Measurements from ENCODE around the gene OR2A5. TPM values are rescaled to one million over a fixed set of nuclear protein-coding genes. Genes with fewer than 3 reads are reported as not detected.

Gene OR2A5
- total and polyA plus RNA-seq, 2 of the 4 experiments (the other 2 are of a cell fraction): not detected

DNA sequence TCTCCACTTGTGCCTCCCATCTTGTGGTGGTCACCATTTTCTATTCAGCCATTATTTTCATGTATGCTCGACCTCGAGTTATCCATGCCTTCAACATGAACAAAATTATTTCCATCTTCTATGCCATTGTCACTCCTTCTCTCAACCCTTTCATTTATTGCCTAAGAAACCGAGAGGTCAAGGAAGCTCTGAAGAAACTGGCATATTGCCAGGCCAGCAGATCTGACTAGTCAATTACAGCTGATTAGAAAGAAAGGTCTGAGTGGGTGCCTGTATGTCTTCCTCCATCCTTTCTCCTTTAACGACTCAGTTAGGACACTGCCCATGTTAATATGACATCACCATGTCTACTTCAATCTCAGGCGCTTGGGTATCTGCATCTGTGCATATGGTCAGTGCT, 44.0 kb upstream of the OR2A5 start:
- no TSS peak for BruUV-seq (replicated peaks)
- Histone ChIP-seq H3K9me1 (ENCODE audit: insufficient read depth, low read length) (no peaks in the 10 kb centered on the region), H3K4me1 (ENCODE audit: control insufficient read depth, insufficient read depth, low read length) (no peaks in the 10 kb centered on the region), H2AK9ac (replicated peaks; ENCODE audit: low read depth, low read length, poor library complexity) (no peak overlapping the region), H3K4me2 (ENCODE audit: low read depth, low read length) (no peak overlapping the region), H3K9ac (ENCODE audit: low read depth, low read length) (no peak overlapping the region), H3K36me3 (ENCODE audit: control insufficient read depth, insufficient read depth, low read length) (no peaks in the 10 kb centered on the region), H3K14ac (replicated peaks; ENCODE audit: low read depth, low read length) (no peak overlapping the region), H2AK5ac (ENCODE audit: low read depth, low read length) (no peak overlapping the region), H4K8ac (ENCODE audit: low read depth in 2 of 2, low read length in 2 of 2) (no peak overlapping the region), H2AFZ (replicated peaks; ENCODE audit: low read length, poor library complexity) (no peak overlapping the region), H3K18ac (ENCODE audit: low read depth, low read length) (no peak overlapping the region), H3K79me1 (ENCODE audit: low read depth in 1 of 2, low read length in 2 of 2) (no peaks in the 10 kb centered on the region), H3K4ac (ENCODE audit: low read depth, low read length) (no peak overlapping the region), H4K20me1 (ENCODE audit: insufficient read depth, low read length) (no peaks in the 10 kb centered on the region), H3K9me3 (ENCODE audit: control insufficient read depth, insufficient read depth, low read length) (no peaks in the 10 kb centered on the region; the same call in 1 of the 2 replicates), H2BK20ac (ENCODE audit: low read depth, low read length) (no peak overlapping the region), H4K91ac (ENCODE audit: insufficient read depth, low read depth, low read length) (no peak overlapping the region), H2BK5ac (ENCODE audit: low read depth, low read length, poor library complexity, severe bottlenecking) (no peak overlapping the region), H2BK15ac (ENCODE audit: low read depth, low read length) (no peak overlapping the region), H3K23ac (ENCODE audit: low read depth, low read length) (no peak overlapping the region), H4K5ac (ENCODE audit: low read depth, low read length) (no peak overlapping the region), H3K56ac (ENCODE audit: extremely low read depth, insufficient read depth, low read length) (no peak overlapping the region), H3K4me3 (ENCODE audit: insufficient read depth, low read depth, low read length) (no peak overlapping the region), H3K27me3 (ENCODE audit: control insufficient read depth, insufficient read depth, low read length) (no peaks in the 10 kb centered on the region), H3K27ac (ENCODE audit: insufficient read depth, low read length) (no peak overlapping the region), H2BK120ac (ENCODE audit: low read depth, low read length) (no peak overlapping the region)
- CTCF ChIA-PET: no interaction called here
- TF ChIP-seq FOS (IDR thresholded peaks at IDR 0.05; ENCODE audit: low read depth, low read length) (no peak), POLR2A (IDR thresholded peaks at IDR 0.05; ENCODE audit: low read depth, low read length) (no peak), CHD1 (IDR thresholded peaks at IDR 0.05; ENCODE audit: low read depth, low read length) (no peak)
- TF ChIP-seq, protein P1, sequence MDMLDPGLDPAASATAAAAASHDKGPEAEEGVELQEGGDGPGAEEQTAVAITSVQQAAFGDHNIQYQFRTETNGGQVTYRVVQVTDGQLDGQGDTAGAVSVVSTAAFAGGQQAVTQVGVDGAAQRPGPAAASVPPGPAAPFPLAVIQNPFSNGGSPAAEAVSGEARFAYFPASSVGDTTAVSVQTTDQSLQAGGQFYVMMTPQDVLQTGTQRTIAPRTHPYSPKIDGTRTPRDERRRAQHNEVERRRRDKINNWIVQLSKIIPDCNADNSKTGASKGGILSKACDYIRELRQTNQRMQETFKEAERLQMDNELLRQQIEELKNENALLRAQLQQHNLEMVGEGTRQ (IDR thresholded peaks at IDR 0.05; ENCODE audit: low read depth, low read length): no peak
- in situ Hi-C loops (cut with MboI; ENCODE audit: low sequenced_read_pairs): no loop called here
- dilution Hi-C loops (cut with HindIII; ENCODE audit: low sequenced_read_pairs, unreplicated experiment): no loop called here
- POLR2A ChIA-PET (ENCODE audit: unreplicated experiment): no interaction called here
- WGBS, 2 experiments (ENCODE audit: extremely low coverage in 2 of 2, insufficient read length in 1 of 2): no CpG with 5 or more reads among the region's 5 CpGs
- intact Hi-C loops (cut with micrococcal nuclease): no loop called here
- DNase-seq (no peak), ATAC-seq (ENCODE audit: low read depth) (no peak)

Data from IMR-90 (cell line).